HUDEP-2 (cell line): ENCODE measurements around the gene SP6.

Experiments used
- DNase-seq, 76 experiments: peaks; one replicate each; lab custom pipeline; 2025; ENCODE audit not compliant: unreplicated experiment in 76 of 76; lab: John Stamatoyannopoulos, UW

Gene SP6

DNA sequence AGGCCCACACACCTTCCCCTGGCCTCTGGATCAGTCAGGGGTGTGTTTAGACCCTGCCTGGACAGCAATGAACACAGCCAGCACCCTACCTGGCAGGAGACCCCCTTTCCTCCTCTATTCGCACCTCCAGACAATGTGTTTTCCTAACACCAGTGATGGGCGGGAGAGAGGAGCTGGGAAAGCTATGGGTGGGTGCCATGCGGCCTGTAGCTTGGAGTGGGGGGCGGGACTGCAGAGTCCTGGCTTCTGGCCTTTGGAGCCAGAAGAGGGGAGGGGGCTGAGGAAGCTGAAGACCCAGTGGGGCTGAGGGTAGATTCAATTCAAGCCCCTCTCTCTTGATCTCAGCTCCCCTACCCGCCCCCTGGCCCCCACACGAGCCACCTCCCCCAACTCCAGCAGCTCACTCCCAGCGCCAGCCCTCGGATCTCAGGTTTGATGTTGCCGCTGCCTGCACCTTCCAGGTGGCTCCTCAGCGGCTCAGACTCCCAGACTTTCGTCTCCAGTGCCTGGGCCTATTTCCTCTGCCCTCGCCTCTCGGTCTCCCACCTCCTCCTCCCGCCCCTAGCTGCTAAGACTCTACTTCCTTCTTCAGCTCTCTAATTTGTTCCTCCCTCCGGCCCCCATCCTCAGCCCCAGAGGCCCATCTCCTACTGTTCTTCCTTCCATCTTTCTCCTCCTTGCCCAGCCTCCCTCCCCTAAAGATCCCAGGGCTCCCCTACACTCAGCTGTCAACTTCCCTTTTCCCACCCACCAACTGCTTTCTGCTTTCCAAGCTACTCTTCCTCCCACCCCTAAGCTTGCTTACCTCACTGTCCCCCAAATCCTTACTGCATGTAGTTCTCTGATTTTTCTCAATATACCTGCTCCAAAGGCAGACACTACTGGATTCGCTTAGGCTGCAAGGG is 6.8 kb upstream of the SP6 start:
- no peak for DNase-seq

DNA sequence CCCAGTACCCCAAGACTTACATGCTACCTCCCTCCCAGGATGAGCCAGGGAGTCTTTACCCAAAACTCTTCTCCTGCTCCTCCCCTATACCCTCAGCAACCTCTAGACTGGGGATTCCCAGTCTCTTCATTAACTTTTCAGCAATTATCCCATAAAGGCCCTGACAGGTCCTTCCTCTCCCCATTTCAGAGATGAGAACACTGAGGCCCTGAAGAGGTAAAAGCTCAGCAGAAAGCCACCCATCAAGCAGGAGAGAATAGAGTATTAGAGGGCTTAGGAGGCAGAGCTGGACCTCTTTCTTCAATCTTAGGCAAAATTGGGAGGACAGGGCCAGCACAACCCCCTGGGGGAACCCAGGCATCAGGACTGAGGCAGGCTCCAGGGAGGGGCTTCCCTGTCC is 5.9 kb upstream of the SP6 start:
- DNase-seq, result no peak

DNA sequence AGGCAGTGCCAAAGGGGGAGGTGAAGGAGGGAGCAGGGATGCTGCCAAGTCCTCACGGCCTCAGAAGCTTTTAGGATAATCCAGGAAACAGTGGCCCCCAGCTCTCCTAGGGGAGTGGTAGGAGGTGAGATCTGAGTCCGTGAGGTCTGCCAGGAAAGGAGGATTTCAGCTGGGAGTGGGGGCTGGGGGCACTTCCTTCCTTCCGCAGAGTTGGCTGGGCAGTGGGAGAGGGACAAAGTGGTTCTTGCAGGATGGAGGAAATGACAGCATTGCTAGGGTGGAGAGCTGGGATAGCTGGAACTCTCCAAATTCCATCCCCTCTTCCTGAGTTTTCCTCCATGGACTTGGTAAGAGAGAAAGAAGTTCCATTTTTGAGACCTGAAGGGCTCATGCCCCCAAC is 4.8 kb upstream of the SP6 start:
- DNase-seq, result no peak

DNA sequence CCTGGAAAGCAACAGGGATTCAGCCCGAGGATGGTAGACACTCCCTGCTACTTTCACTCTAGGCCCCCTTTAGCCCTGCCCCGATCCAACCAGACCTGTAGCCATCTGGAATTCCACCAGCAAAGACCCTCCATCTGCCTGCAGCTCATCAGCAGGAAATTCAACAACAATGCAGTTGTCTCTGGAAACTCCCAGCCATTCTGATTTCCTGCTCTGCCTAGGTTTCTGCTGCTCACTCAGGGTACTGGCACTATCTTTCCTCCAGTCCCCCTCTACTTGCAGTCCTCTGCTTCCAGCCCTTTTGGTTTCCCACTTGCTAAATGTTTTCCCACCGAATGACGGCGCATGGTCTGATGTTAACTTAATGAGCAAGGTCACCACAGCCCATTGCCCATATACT is 2.7 kb upstream of the SP6 start:
- DNase-seq, result no peak

DNA sequence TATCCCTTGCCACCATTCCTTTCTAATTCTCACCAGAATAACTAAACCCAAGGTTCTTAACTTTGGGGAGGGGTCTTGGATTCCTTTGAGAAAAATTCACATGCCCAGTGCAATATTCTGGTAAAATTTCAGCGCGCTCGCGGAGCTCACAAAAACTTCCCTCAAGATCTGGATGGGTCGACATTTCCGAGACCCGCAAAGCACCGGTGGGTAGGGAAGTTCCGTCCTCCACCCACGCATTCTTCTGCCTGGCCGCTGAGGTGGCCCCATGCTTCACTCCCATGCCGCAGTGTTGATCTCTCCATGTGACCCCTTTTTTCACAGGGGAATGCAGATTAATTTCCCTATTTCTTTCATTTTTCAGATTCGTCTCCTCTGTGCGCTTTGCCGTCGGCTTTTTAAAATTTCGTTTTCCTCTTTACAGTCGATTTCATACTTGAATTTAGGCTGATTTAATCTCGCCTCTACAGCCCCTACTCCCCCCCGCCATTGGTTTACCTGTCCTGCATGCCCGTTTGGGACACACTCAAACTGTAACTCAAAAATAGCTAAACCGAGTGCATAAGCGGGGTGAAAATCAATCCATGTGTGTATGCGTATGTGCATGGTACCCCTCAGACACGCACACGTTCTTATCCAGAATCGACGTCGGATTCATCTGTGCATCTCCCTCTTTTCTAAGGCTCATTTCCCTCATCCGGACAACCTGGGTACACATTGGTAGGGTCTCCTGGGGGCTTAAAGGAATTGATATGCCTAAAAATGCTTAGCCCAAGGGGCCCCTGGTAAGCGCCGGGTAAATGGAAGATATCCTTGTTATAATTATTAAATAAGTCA is 1.4 kb upstream of the SP6 start:
- DNase-seq, result no peak

DNA sequence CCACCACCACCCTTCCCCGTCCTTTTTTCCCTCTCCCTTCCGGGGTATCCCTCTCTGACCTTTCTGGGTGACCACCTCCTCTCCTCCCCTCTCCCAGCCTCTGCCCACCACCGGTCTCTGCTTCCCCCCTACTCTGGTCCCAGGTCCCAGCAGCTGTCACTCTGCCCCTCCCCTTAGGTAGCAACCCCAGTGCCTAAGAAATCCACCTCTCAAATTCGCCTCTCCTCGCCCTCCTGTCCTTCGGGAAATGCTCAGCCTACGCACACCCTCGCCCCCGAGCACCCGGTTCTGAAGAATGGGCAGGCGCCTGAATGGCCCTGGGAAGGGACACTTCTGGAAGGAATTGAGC is 775 bp upstream of the SP6 start:
- DNase-seq, result no peak

DNA sequence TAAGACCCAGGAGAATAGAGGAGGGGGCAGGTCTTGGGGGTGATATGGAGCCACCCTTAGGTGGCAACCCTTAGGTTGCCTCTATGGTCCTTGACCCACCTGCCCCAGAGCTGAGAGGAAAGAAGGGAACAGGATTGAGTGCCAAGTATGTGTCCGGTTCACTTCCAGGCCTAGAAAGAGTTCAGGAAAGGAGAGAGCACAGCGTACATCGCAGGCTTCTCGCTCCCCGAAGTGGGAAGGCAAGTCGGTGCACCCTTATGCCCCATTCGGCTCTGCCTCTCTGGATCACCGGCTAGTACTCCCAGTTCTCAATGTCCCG is 631 bp downstream of the SP6 start:
- no peak for DNase-seq

DNA sequence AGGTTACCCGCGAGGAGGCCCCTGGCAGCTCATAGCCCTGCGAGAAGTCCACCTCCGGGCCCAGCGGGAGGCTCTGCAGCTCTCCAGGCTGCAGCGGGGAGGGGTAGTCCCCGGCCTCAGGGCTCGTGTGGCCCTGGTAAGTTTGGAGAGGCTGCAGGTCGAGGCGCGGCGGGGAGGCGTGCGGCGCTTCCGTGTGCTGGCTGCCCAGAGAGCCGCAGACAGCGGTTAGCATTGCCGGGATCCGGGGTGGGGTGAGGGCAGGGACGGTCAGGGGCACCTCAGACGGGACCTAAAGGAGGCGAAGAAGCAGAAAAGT is 2.8 kb downstream of the SP6 start:
- no peak for DNase-seq

DNA sequence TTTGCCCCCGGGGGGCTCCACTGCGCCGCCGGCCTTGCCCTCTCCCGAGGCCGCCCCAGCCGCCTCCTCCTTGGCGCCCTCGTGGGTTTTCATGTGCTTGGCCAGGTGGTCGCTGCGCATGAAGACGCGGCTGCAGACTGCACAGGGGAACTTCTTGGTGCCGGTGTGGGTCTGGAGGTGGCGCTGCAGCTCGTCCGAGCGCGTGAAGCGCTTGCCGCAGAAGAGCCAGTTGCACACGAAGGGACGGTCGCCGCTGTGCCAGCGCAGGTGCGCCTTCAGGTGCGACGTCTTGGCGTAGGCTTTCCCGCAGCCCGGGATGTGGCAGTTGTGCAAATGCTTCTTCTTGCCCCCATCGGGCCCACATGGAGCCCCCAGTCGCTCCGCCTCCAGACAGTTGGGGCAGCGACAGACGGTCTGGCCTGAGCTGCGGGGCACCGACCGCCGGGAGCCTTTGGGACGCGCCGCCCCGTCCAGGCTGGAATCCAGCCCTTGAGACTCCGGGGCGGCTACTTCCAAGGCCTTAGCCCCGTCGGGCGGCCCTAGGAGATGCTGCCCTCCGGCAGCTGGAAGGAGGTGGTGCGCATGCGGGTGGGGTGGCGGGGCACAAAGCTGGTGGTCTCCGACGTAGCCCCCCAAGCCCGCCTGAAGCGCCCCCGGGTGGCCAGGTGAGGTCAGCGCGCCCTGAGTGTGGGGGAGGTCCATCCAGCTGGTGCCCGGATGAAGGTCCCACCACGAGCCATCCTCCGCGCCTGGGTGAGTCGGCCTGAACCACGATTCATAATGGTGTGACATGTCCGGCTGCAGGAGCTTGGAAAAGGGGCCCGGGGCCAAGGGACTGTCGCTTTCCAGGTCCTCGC is 3.4 kb downstream of the SP6 start:
- DNase-seq, result peak in 5 of 76 experiments; percentile 4 to 15 (median 6)

DNA sequence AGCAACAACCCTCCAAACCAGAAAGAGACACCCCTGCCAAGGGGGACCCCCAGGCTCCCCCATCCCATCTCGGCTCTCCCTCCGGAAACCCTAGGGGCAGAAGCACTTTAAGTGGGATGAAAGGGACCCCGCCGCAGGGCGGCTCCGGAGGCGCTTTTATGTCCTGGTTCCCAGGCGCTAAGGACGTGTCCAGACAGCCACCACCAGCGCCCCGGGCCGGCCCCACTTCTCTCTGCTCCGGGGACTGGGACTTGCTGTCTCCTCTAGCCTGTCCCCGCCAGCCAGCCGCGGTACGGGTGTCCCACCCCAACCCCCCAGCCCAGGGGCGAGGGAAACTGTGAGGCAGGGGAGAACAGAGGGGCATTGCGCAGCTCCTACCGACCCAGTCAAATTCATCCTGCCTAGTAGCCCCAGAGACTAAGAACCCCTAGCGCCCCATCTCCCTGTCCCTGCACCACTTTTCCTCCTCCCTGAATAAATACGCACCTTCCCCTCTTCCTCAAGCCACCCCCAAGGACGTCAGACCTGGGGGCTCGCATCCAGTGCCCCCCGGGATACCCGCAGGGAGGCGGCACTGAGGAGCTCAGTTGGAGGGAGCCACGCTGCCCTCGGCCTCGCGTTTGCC is 4.1 kb downstream of the SP6 start:
- no peak for DNase-seq

DNA sequence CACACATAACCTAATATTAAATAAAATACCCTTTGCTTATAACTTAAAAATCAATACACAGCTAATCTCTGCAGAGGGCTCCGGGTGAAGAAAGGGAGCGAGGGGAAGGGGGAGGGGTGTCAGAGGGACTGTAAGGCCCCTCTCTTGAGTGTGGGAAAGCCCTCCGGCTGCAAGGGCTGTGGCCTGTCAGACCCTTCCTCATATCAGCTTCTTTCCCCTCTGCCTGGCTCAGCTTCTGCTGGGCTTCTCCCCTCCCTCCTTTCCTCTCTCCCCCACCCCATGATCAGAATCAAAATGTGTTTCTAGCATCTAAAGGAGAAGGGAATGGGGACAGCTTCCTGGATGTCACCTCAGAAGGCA is 5.3 kb downstream of the SP6 start:
- DNase-seq, result no peak

DNA sequence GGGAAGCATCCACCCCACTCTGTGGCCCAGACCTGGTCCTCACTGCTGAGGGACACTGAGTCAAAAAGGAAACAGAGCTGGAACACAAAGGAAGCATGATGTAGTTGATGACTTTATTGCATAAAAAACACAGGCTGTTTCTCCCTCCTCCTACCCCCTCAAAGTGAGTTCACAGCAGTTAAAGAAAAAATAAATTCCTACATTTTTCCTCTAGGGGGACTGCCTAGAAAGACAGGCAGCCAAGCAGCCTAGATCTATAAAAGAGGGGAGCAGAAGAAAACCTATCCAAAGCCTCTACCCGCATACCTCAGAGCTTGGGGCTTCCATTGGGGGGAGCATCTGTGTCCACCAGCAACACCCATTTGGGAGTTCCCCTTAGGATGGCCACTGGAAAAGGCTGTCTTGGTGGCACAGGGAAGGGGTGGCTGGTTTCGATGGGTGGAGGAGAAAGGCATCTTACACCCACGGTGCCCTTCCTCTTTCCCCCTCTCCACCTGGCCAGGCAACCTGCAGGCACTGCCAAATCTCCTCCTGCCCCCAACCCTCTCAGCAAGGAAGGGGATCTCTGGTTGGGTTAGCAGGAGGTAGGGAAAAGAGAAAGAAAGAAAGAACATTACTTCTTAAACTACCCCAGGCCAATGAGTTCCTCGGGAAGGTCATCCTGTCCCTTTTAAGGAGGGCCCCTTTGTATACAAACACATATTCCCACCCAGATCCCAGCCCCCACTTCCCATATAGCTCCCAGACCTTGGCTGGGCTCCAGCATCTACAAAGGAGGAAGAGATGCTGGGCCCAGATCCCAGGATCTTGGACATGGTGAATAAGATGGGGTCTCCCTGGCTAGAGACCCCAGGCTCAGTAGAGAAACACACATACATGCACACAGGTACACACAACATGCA is 5.9 kb downstream of the SP6 start:
- DNase-seq, result peak in 4 of 76 experiments; percentile 3 to 31 (median 15)

DNA sequence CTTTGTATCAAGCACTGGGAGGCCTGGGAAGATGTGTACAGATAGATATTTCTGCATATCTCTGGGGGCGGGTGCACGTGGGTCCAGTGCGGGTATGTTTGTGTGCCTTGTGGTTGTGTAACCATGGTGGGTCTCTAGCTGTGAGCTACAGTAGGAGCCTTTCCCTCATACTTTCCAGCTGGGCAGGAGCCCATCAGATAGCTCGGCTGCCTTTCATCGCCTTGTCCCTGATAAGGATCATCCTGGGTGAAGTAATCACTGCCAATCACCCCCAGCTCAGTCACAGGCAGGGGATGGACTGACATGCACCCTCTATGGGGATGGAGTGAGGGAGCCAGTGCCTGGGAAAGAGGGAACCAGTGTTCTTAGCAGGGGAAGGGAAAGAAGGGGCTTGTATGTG is 6.7 kb downstream of the SP6 start:
- DNase-seq, result peak in 3 of 76 experiments; percentile 4 to 37 (median 7)

DNA sequence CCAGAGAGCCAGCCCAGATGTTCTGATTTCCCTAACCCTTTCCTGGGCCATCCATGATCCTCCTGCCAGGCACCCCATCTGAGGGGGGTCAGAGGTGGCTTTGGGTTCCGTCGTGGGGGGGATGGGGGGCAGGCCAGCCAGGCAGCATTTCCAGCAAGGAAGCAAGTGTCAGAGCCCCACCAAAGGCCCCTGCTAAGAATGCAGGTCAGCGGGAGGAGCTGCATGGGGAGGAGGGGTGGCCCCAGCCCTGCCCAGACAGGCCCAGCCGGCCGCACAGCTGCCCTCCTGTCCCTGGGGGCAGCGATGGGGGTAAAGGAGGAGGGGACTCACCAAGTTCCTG is 7.6 kb downstream of the SP6 start:
- no peak for DNase-seq

DNA sequence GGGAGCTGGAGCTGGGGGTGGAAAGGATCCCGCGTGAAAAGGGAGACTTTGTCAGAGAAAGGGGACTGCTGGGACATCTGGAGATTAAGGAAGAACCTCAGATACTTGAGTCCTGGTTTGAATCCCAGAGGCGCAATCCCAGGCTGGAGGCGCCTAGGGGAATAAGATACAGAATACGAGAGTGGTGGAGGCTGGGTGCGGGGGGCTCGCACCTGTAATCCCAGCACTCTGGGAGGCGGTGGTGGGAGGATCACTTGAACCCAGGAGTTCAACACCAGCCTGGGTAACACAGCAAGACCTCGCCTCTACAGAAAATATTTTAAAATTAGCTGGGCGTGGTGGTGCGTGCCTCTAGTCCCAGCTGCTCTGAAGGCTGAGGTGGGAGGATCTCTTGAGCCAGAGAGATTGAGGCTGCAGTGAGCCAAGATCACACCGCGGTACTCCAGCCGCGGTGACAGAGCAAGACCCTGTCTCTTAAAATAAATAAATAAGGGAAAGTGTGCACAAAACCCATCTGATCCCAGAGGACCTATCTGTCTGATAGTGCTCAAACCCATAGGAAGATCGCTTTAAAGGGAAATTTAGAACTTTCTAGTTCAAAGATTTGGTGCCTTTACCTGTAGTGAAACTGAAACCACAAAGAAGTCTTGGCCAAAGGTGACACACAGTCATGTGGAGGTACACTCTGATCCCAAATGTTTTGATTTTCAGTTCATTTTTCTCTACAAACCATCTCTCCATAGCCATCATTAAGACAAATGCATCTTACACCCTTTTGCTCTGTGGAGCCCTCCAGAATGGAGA is 9.3 kb downstream of the SP6 start:
- DNase-seq, result no peak

DNA sequence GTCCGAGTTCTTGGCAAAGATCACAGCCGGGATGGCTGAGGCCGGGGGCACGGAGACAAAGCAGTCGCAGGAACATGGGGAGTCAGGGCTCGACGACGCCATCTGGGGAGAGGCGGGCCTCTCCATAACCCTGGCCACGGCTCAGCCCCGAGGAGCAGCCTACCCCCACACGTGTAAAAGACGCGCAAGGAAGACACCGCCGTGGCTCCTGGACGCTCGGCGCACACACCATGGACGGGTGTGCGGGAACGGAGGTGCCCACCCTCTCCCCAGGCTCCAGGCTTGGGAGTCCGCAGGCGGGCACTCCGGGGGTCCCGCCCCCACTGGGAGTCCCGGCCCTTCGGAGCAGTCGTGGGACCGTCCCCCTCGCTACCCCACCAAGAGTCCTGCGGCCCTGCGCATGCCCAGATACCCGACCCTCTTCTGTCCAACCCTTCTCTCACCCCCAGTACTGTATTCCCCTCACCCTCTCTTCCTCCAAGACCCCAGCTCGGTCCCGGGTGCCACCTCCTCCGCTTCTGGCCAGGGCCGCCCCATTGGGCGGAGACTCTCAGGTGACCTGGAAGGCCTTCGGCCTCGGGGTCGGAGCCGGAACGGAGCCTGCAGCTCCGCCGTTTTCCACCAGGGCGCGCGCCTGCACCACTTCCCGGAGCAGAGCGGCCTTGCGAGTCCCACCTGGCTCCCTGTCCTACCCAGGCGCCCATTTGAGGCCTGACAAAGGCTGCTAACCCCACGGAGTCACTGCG is 10.0 kb downstream of the SP6 start, which contains the start of gene SCRN2:
SCRN2 (minus strand) TSS at position 532 of the 746 bp plus-strand sequence; CDS start at position 102, 430 bp downstream.
- peak in 73 of 76 experiments; percentile 35 to 95 (median 81) for DNase-seq

DNA sequence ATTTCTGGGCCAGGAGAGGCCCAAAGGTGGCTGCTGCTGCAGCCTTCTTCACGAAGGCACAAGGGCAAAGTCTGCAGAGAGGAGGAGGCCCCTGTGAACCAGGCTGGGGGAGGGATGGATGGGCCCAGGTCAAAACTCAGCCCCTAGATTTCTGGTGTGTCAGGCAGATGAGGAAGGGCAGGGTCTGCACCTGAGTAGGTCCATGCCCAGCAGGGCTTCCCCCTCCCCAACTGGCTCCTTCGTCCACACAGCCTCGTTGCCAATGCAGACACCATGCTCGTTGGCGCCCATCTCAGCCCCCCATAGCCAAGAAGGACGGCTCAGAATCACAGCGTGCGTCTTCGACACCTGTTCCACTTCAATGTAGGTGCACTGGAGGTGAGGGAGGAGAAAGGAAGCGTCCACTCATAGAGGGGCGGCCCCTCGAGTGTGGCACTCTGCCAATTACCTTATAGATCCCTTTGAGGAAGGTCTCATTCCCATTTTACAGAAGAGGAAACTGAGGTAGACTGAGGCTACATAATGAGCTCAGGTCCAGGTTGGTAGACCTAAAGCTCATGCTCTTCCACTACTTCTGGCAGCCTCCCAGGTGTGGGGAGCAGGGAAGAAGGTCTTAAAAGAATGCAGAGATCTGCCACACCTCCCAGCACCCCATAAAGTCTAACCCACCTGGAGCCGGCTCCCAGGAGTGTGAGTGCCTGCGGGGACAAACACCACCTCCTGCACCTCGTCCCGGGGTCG is 10.8 kb downstream of the SP6 start:
- DNase-seq, result peak in 1 of 76 experiments; percentile 43

DNA sequence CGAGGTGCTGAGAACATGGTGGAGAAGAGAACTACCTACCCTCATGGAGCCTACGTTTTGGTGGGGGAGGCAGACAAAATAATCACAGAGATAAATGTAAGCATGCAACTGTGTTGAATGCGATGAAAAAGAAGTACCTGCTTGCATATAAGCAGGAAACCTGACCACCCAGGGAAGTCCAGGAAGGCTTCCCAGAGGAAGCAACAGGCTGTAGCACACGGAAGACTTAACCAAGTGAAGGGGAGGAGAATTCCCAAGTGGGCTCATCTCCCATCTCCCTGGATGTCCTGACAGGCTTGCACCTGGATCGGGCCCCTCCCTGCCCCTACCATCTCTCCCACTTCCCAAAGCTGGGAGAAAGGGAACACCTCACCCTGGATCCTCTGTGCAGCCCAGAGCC is 11.9 kb downstream of the SP6 start:
- no peak for DNase-seq
